Measurements from ENCODE around the gene LIMCH1.

LIMCH1 gene

DNA sequence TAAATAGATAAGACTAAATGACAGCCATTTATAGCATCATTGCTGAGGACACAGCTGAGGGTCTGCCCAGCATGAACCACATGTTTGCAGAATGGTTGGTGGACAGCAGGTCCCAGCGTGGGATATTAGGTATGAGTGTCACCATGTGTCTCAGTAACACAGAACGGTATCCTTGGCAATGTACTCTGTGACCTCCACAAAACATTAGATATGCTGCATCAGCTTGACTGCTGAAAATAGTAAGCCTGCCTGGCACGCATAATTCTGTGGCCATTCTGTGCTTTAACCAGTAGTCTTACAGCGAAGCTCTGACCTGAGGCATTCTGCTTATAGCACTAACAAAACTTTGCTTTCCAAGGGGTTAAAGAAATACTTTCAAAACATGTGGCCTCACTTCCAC, 32.0 kb downstream of the LIMCH1 start:
- no peak for DNase-seq

DNA sequence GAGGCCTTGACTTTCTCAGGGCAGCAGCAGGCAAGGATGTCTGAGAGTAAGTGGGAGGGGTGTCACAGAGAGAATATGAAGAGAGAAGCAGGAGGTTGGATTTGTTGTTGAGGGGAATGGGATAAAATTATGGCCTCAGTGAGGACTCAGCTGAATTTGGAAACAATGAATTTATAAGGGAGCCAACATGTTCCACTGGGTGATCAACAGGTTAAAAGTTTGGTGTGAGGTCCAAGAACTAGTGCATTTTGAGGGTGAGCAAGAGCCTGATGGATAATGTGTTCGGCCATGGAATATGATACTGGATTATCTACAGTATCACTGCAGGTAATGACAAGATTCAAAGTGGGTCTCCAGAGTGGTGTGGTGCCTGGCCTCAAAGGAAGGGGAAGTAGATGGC, 33.5 kb downstream of the LIMCH1 start:
- no peak for DNase-seq

DNA sequence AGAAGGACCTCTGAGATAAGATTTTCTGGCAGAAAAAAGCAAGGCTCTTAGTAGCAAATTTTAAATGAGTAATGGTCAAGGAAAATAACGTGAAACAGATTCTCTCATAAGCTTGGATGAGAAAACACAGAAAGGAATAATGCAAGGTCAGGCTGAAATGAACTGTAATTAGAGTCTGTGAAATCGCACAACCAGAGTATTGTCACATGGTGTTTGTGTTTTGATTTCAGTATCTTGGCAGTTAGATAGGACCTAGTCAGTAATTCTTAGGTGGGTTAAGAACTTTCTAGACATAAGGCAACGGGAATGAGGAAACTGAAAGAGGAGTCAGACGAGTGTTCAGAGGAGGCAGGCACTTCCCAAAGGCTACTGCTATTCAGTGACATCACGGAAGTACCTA, 34.6 kb downstream of the LIMCH1 start:
- no peak for DNase-seq

DNA sequence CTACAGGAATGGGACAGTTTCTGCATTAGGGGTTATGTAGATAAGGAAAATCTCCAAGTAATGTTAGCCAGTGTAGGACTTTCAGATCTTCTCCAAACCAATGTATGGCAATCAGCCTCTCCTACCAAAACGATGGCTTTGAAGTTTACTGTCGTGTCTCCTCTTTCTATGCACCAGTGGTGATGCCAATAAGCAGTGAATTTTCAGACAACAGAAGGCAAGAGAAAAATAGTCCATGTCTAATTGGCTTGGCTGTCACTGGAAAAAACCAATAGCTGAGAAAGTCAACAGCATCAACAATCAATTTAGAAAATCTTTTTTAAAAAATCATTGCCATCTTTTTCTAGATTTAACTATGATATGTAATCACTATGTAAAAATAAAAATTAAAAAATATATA, 35.0 kb downstream of the LIMCH1 start:
- DNase-seq = peak in 1 of 2 experiments; percentile 11

DNA sequence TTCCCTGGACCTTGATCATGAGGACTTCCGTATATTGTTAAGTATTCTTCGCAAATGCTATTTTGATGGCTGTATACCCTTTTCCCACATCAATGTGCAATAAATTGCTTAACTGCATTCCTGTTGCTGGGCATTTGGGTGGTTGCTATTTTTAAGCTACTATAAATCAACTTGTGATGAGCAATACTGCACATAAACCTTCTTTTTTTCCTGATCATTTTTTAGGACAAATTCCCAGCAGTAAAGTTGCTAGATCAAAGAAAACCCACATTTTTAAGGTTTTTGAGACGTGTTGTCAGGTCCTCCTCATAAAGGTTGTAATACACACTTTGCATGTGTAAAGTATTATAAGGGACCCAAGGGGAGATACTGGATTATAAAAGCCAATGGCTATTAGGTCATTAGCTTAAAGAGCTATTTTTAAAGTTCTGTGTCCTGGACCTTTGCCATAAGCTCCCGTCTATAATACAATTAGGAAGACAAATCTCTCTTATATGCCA, 35.6 kb downstream of the LIMCH1 start:
- peak; percentile 51 to 65 for DNase-seq

DNA sequence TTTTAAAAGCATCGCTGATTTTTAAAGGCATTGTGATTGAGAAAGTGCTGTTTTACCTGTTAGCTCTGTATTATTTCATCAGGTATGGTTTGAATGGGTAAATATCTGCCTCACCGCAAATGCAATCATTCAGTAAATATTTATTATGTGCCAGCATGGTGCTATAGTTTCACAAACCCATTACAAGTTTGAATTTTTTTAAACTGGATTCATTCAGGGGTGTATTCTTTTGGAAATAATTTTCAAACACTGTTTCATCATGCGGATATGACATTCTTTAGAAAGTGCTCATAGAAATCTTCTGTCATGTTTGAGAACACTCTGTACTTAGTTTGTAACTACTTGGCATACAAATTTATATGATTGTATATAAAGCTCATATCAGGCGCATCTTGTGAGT, 37.2 kb downstream of the LIMCH1 start:
- no peak for DNase-seq

DNA sequence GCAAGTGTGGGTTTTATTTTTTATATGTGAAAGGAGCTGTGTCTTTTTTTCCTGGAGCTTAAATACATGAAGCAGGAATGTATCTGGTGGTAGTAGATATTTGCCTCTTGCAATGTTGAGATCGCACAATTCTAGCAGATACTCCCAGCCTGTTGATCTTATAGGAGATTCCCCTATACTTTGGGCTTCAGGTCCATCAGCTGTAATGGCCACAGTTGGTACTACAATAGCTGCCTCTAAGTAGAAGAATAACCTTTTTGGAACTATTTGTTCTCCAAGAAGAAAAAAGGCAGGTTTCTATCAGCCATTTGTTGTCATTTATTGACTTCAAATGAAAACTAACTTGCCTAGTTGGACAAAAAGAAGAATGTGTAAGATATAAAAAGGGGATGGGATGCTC, 37.7 kb downstream of the LIMCH1 start:
- no peak for DNase-seq

DNA sequence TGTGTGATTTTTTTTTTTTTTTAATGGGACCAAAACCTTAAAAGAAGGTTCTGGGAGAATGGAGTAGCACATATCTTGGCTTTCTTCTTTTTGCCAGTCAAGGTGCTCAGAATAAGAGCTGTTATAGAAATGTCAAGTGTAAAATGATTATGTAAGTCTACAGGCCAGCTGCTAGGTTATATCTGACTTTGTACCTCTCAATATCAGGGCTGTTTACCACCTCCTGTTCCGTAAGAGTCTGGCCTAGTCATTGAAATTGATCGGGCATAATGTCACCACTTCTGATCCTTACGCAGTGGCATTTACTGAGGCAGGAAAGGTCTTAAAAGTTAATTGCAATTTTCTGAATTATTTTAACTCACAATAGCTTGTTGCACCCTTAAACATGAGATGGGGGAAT, 41.1 kb downstream of the LIMCH1 start:
- DNase-seq = no peak

DNA sequence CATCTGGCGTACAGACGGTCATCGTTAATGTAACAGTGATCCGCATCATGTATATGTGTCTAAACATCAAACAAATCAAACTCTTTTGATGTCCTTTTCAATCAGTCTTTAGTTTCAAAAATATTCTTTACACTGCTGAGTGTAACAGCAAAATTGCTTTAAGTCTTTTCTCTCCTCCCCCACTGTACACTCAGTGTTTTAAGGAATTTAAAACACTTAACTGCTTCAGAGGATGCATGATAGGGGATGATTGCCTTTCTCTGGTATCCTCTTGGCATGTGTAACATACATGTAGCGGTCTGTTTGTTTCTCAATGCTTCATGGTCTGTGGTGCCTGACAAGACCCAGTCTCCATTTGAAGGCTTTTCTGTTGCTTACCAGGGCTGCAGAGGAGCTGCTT, 41.6 kb downstream of the LIMCH1 start:
- DNase-seq = no peak

DNA sequence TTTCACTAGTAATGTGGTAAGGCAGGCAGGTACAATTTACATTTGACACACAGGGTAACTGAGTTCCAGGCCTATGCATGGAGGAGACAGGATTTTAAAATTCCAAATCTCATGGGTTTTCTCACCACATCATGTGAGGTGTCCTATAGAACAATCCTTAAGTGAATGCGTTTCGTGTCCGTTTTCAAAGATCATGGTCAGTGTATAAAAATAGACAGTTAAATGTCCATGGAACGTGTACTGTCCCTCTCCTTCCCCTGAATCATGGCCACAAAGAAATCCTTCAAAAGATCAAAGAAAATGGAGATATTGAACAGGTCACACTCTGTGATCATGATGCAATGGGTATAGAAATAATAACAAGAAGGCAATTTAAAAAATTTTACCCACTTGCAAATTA, 42.0 kb downstream of the LIMCH1 start:
- no peak for DNase-seq

DNA sequence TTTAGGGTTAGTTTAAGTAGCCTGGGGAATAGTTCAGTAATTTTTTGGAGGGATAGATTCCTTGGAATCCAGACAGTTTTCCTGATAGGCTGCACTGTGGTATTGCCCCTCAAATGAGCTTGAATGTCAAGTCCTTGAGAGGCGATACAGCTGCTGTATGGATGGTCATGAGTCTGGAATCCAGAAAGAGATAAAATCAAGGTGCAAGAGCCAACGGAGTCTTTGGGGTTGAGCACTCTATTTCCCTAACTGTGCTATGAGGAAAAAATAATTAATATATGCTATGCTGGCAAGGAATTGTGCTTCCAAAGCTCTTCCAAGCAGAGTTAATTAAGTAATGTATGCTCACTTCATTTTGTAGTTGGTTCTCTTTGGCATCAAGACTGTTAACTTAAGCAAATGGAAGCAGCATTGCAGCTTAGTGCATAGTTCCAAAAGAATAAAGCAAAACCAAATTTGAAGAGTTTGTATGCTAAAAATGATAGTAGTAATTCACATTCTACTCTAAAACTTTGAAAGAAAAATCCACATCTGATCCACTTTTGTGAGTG, 48.8 kb downstream of the LIMCH1 start:
- peak in 1 of 2 experiments; percentile 45 for DNase-seq

DNA sequence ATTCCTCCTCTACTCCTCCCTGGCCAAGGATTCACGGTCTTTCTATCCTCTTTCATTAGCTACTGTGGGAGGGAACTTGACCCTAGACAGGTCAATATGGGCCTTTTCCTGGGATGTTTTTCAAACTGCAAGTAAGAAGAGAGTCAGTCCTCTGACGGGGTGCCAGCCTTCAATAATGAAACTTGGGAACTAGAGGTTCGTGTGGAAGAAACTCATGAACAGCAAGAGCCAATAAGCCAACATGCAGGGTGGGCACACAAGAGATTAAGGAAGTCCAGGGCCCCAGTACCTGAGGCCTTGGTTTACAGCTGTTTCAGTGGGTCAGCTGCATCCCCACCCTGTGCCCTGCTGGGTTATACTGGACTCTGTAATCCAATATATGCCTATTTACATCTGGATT, 49.3 kb downstream of the LIMCH1 start:
- DNase-seq = no peak

DNA sequence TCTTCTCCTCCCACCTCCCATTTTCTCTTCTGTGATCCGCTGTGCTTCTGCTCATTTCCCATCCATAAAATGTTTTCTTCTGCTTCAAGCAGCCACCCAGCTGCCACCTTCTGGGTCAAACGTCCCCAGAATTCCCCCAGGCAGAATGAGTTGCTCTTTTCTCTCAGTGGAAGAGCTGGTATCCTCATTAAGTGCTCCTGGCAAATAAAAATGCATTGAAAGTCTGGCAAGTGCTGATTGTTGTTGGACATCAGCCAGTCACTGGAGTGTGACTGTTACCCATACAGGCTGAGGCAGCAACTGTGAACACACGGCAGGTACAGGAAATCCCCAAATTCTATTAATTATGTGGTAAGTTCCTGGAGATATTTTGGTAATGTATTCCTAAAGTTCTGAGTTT, 52.6 kb downstream of the LIMCH1 start:
- DNase-seq = peak; percentile 78 to 88

DNA sequence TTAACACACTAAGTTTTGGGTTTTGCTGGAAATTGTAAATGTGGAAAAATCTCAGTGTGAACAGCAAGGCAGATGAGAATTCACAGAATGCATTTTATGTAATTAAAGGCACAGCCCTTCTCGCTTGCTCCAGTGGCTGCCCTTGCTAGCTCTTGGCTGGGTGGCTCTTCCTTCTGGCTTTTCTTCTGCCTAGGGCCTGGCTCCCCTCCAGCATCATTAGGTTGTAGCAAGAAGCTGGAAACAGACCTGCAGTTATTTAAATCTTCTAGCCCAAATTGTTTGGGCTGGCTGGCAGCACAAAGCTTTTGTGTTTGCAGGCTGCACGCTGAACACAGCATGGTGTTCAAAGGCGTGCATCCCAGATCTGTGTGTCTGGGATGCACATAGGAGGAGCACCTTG, 56.5 kb downstream of the LIMCH1 start:
- DNase-seq = peak; percentile 81 to 90

DNA sequence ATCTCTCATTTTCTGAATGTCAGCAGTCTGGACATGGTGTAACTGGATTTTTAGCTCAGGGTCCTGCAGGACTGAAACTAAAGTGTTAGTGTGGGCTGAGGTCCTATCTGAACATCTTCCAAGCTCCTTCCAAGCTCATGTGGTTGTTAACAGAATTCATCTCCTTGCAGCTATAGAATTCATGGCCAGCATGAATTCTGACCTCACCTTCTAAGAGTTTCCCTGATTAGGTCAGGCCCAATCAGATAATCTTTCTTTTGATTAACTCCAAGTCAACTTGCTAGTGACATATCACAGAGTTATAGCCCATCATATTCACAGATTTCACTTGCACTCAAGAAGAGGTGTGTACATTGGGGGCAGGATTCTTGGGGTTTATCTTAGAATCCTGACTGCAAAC, 59.5 kb downstream of the LIMCH1 start:
- DNase-seq = no peak

DNA sequence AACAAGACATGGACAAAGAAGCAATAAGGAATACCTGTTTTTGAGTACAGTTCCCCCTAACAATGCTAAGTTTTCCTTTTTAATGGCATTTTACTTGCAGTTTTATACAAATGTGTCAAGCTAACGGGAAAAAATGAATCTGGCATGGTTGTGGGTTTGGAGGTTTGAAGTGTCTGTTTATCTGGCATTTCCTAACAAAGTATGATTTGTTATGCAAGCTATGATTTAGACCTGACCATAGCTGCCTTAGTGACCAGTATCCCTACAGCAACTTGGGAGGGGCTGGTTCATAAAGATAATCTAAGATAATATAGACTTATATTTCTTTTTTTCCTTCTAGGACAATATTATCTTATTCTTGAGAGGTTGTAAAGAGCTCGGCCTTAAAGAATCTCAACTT, 60.6 kb downstream of the LIMCH1 start:
- no peak for DNase-seq

DNA sequence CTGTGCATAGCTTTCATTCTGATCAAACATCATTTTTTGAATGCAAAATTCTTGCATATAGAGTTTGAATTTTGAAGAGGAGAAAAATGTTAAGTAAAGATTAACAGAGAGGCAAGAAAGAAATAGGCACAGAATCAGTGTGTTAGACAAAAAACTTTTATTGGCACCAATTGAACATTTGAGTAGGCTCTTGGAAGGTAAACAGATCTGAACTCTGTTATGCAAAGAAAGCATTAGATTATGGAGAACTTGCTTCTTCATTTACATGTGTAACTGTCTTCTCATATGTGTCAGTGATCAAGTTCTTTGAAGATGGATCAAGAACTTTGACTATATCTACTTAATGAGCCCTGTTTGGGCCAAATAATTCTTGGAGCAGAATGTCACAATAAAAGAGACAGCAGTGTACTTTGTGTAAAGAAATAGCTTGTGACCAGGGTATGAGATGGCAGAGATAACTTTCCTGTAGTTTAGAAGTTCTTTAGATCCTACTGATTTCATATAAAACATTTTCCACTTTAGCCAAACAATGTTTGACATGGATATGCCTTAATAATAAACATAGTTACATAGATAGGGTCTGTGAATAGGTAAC, 61.3 kb downstream of the LIMCH1 start:
- no peak for DNase-seq

DNA sequence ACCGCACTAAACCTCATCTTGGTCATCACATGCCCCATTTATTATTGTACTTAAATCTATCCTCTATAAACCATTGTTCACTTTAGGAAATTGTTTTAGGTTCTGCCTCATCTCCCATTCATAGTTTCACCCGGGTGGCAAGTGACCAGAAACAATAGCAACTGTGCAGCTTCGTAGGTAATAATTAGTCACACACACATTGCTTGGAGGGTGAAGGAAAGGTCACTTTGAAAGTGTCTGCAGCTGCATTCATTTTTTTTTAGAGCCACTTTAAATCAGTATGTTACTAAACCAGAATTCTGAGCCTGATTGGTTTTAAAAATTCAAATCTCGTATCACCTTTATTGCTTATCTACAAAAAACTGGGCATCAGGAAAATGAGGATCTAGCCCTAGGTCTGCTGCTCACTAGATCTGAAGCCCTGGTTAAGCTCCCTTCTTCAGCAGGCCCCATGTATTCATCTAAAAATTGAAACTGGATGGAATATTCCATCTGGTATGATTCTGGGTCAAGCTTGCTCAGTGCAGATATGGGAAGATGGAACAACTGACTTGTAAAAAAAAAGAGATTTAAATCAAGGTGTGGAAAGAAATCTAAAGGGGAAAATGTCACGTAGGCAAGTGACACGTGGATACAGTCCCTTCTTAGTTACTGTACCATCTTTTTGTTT, 62.4 kb downstream of the LIMCH1 start:
- no peak for DNase-seq

DNA sequence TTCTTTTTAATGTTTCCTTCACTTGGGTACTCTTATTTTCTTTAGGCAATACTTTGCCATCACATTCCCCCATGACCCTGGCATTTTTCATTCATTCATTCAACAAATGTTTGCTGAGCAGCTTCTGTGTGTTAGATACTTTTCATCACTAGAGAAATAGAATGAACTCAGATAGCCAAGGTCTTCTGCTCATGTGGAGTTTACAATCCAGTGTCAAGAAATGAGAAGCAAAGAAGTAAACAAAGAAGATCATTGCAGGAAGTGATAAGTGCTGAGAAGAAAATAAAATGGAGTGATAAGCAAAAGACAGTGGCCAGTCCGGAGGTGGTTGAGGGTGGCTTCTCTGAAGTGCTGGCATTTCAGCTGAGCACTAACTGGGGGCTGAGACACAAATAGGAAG, 63.1 kb downstream of the LIMCH1 start:
- DNase-seq = no peak

DNA sequence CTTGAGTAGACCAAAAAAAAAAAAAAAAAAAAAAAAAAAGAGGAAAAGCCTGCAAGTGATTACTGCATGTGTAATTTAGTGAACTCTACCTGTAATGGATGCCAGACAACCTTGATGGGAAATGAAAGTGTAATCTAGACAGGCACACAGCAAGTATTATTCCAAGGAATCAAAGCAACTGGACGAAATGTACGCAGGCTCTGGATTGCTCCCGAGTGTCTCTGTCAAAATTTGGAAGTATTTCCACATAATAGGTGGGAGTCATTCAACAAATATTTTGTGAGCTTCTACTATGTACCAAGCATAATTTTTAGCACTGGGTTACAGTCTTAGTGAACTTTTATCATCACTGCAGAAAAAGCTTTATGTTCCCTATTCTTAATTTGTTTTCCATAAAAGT, 64.2 kb downstream of the LIMCH1 start:
- no peak for DNase-seq

DNA sequence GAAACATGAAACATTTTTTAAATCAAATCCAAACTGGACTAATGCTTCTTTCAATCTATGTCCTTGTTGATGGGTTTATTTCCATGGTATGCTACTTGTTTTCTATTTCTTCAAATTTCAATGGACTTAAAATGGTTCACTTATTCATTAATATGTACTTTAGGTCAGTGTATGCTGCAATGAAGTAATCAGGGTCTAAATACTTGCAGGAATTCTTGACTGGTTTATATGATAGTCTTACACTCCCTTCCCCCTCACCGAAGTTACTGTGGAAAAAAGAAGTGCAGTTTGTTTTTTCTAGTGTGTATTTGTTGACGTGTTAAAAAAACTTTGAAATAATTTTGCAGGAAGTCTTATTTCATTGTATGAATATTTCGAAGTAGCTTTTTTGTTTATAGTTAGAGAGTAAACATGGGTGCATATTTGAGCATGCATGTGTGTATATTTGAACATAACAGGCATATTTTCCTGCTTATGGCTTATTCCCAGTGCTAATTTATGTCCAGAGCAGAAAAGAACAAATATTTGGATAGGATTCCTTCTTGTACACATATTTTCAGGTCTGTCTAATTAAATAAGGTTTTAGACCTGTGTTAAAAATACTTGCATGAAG, 65.0 kb downstream of the LIMCH1 start:
- DNase-seq = no peak

DNA sequence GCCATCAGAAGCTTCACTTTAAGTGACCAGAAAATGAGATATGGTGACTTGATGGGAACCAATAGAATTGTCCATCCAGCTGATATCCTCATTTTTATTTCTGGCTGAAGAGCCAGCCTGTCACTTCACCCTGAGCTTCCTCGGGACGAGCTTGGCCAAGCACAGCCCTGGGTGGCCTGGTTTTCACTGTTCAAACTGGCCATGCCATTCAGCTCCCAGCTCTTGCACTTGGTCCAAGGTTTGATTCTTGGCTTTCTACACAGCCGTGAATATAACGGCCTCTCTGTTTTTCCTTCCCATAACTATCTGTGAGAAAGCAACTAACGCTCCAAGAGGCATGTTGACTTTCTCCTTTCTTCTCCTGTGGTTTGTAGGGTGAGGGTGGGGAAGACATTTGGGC, 71.9 kb downstream of the LIMCH1 start:
- DNase-seq = no peak

DNA sequence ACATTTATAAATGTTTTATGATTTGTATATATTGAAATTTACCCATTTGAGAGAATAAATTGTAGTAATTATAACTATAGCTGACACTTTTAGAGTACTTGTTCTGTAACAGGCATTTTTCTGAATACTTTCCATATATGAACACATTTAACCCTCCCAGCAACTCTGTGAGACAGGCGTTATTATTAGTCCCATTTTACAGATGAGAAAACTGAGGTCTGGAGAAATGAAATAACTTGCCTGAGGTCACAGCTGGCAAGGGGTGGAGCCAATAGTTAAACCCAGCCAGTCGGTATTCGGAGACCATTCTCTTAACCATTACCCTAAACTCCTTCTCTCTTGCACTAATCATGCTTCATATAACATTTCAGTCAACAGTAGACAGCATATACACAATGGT, 72.5 kb downstream of the LIMCH1 start:
- DNase-seq = no peak

DNA sequence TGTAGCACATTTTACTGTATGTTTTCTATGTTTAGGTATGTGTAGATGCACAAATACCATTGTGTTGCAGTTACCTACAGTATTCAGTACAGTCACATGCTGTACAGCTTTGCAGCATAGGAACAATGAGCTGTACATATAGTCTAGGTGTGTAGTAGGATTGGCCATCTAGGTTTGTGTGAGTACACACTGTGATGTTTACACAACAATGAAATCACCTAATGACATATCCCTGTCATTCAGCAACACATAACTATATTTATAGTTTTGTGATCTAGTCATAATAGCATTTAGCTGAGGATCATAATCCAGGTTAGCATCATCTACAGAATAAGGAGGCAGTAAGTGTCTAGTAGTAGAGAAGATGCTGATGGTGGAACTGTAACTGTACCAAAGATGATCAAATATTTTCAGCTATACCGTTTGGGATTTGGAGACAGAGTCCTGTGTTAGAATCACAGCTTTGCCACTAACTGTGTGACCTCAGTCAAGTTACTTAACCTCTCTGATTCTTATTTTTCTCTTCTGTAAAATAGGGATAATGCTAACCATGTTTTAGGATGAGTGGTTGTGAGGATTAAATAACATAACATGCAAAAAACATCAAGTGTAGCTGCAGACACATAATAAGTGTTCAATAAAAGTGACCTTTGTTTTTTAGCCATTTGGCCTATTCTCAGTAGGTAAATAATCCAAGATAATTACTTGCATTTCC, 73.3 kb downstream of the LIMCH1 start:
- DNase-seq = no peak

Data from NCI-H446 (cell line).